HG03025 (cell line): ENCODE results near the gene STEAP1B.
"Not testable (repeated sequence)": the region's sequence is repeated elsewhere in the genome, so short reads cannot be mapped to it uniquely, and the experiment has no call there.

Experiments
- ATAC-seq: cut with Tn5 transposase; IDR thresholded peaks from one replicate; pipeline ENCODE4 v1.9.1; 2021; ENCODE audit warnings: mild to moderate bottlenecking, moderate library complexity; ENCODE audit not compliant: unreplicated experiment, low FRiP score

The STEAP1B gene

DNA sequence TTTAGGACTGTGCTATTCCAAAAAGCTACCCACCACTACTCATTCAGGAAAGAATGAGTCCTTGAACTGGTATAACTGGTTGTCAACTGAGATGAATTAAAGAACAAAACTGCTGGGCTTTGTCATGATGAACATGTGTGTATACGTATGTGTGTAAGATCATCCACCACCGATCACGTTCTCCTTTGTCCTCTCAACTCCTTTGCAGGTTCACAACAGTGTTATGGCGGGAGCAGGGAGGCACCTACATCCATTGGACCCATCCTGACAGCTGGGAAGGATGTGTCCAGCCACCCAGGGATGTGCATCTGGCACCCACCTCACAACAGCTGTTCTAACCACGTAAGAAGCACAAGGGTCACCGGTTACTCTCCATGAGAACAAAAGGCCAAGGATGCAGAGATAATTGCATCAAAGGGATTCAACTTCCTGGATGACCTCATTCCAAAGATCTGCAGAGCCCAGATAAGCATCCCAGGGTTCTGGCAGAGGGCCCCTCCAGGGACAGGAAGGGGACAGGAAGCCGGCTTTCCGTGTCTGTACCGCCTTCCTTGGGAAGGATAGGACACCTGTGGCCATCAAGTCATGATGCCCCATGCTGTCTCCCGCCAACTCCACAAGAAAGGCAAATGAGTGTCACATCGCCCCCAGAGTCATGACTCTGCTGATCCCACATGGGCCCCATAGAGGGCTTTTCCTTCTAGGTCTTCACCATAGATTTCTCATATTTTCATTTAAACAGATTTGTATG lies 66.1 kb downstream of the STEAP1B start:
- ATAC-seq = no peak

DNA sequence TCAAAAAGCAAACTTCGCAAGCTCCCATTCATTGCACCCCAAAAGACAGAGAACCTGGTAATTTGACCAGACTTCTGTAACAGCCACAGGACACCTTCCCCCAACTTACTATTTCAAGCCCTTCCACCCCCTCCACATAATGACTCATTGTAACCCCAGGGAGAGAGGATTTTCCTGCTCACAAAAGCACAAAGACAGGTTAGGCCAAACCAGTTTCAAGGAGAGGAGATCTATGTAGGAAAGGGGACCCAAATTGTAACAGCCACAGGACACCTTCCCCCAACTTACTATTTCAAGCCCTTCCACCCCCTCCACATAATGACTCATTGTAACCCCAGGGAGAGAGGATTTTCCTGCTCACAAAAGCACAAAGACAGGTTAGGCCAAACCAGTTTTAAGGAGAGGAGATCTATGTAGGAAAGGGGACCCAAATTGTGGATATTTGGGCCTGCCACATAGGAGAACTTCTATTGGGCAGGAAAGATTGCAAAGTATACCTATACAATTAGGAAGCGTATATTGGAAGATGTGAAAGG lies 66.8 kb downstream of the STEAP1B start:
- ATAC-seq = not testable (repeated sequence)

DNA sequence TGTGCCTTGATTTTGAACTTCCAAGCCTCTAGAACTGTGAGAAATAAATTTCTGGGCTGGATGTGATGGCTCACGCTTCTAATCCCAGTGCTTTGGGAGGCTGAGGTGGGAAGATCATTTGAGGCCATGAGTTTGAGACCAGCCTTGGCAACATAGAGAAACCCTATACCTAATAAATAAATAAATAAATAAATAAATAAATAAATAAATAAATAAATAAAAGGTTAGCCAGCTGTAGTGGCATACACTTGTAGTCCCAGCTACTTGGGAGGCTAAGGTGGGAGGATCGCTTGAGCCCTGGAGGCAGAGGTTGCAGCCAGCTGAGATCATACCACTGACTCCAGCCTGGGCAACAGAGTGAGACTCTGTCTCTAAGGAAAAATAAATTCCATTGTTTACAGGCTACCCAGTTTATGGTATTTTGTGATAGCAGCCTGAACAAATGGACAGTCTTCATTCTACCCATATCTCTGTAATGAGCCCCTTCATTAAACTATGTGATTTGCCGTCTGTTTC lies 67.7 kb downstream of the STEAP1B start:
- no peak for ATAC-seq

DNA sequence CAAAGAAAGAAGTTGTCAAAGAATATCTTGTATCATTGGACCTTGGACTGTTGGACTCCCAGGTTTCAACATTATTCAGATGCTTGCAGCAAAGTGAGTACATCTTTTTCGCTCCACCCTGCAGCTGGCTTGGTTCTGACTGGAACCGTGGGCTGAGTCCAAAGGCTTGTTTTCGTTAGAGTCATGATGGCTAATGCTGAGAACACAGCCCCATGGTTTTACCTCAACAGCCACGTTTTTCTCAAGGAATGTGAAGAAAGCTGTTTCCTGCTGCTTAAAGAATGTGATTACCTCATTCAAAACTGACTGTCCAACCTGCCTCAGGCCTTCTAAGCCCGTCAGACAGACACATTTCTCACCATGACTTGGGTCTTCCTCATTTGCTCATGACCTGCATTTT lies 69.5 kb downstream of the STEAP1B start:
- ATAC-seq = no peak

DNA sequence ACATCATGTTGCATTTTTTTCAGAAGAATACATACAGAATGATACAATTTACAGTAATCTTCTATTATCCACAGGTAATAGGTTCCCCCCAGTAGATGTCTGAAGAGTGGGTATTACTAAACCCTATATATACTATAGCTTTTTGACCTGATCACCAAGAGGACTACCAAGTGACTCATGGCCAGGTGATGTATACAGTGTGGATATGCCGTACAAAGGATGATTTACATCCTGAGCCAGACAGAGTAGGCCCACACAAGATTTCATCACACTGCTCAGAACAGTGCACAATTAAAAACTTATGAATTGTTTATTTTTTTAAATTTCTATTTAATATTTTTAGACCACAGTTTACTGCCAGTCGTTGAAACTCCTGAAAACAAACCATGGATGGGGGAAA lies 70.6 kb downstream of the STEAP1B start:
- no peak for ATAC-seq

DNA sequence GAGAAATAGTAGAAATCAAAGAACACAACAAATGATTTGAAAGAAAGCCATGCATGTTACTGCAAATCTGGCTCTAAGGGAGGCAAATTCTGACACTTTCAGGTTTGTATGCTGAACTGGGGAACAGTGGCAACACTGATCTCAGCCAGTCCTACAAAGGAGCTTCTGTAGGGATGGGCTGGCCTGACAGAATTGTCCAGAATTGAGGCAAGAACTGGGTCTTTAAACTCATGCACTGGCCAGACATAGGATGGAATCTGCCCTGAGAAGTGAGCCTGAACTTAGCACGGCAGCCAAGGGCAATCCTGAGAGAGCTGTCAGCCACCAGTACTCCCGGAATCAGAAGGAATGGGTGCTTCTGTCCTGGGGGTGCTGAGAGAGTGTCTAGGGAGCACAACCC lies 72.1 kb downstream of the STEAP1B start:
- no peak for ATAC-seq

DNA sequence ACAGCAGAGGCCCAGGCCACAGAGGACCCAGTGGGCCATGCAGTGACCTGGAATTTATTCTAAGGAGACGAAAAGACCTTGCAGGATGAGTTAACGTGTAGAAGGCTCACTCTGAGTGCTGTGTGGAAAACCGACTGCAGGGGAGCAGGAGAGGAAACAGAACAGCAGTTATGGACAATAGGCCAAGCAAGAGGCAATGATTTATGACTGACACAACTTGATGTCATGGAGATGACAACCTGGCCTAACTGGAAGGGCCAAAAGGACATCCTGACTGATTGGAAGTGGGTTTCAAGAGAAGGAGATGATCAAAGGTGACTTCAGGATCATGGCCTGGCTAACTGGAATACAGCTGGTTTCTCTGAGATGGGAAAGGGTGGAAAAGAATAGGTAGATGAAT lies 72.9 kb downstream of the STEAP1B start:
- no peak for ATAC-seq

DNA sequence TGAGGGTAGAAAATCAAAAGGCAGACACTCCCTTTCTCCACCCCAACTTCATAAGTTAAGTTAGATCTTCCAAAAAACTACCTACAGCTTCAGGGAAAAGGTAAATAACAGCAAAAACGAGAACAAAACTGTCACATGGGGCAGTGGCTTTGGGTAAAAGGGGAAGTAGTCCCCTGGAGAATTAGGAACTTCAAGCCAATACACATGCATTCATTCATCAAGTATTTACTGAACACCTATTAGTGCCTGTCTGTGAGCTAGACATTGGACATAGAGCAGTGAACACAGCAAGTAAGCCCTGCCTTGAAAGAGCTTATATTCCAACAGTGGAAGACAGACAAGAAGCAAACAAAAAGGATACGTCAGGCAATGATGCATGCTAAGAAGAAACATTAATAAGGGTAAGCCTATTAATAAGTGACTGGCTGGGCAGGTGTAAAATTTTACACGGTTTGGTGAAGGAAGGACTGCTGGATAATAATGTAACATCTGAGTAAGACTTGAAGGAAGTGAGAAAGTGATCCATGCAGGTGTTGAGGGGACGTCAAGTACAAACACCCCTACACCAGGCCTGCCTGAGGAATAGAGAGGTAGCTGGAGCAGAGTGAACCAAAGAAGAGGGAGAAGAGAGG lies 73.4 kb downstream of the STEAP1B start:
- ATAC-seq = peak; percentile 74

DNA sequence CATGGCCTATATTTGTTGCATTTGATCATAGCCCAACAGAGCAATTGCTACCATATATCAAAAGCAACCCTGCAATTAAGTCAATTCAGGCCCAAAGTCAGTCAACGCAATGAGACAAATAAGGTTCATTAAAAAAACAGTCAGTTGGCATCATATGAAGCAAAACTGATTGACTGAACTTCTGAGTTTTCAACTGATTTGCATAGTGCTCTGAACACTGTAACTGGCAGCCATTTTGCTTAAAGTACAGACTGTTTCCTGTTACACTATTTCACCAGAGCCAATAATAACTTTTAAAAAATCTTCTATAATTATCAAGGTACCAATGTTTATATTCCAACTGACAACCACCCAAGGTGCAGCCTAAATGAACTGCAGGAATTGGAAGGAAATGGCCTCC lies 74.6 kb downstream of the STEAP1B start:
- no peak for ATAC-seq

DNA sequence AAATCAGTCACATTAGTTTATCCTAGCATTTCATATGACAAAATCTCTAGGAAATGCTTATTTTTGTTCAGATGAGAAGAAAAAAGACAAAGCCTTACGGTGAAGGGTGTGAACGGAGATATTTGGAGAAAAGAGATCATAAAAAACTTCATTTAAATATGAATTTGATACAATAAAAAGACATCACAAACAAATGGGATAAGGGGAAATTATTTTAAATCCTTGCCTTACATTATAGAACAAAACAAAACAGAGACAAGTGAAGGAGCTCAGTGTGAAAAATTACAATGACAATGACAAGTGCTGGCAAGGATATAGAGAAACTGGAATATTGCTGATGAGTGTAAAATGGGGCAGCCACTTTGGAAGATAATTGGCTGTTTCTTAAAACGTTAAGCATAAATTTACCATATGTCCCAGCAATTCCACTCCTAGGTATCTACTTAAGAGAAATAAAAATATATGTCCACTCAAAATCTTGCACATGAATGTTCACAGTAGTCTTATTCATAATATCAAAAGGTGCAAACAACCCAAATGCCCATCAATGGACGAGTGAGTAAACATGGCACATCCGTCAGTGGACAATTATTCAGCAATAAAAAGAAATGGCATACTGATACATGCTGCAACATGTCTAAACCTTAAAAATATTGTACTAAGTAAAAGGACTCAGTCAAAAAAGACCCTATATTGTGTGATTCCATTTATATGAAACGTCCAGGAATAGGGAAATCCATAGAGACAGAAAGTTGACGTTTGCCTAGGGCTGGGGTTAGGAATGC lies 77.0 kb downstream of the STEAP1B start:
- ATAC-seq = no peak

DNA sequence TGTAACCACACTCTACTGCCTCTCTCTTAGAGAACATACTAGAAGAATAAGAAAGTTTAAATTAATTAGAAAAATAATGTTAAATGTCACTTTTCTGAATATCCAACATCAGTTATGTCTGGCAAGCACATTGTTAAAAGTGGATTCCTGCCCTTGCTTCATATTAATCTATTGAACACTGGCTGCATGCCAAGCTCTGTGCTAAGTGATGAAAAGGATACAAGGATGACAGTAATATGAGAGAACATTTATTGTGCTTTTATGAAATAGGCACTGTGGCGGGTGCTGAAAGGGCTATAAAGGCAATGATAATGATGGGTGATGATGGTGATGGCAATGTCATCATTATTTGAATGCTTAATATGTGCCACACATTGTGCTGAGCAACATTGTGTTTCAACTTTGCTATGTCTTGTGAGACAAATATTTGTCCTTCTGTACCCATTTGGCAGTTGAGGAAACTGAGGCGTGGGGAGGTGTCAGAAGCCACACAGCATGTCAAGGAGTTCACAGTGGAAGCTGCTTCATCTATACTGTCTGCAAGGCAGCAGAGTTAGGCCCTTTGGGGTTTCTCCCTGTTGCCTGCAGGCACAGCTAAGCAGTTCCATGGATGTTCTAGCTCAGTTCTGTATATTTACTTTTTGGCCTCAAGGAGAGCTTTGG lies 78.9 kb downstream of the STEAP1B start:
- ATAC-seq = no peak

DNA sequence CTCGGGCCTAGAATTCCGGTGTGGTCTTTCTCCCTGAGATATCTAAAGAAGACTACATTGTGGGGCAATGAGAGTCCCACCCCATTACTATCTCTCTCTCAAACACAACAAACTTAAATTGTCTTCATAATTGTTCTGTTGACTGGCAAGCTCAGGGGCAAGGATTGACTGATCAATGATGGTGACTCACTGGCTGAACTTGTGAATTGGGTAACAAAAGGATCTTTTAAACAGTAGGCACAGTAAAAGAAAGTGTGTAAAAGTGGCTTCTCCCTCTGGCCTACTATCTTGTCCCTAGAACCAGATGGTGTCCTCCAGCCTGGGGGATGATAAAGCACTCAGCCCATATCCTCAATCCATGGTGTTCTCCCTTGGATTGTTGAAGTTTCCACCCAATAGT lies 80.0 kb downstream of the STEAP1B start:
- no peak for ATAC-seq

DNA sequence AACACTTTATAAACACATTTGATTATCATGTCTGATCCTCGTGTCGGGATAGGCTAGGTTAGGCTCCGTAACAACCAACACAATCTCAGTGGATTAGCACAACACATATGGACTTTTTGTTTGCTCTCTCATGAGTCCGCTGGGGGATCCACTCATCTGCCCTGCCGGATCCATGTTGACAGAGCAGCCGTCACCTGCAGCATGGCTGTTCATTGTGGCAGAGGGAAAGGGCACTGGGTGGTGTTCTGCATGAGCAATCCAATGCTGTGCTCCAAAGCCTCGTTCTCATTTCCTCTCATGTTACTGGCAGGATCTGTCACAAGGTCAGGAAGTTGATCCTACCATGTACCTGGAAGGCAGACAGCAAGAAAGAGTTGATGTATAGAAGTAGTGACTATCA lies 80.5 kb downstream of the STEAP1B start:
- ATAC-seq = no peak

DNA sequence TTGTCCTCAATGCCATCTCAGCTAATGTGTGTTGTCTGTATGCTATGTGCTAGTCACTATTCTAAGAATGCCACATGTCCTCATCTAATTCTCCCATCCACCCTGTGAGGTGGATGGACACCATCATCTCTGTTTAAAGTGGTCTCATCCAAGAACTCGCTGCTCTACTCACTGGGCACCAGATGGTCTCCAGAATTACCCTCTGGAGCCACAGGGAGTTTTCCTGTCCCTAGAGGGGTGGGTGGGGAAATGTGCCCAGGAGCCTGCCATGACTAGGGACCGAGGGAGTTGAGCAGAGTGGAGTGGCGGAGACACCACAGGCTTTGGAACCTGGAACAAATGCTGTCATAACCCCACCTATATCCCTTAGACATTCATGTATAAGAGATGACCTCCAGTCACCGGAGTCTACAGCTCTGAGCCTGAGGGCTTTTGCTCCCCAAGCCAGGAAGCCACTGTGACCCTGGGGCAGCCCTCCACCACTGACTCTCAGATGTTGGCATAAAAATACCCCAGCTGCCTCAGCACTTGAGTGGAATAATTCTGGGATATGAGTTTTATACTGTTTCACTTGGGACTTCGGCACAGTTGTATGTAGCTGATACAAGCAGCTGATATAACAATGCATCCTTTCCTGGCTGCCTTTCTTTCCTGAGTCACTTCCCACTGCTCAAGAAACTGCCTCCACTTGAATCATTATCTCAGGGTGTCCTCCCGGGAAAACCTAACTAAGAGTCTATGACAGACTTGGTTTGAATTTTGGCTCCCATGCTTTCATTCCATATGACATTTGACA lies 81.5 kb downstream of the STEAP1B start:
- ATAC-seq = no peak

DNA sequence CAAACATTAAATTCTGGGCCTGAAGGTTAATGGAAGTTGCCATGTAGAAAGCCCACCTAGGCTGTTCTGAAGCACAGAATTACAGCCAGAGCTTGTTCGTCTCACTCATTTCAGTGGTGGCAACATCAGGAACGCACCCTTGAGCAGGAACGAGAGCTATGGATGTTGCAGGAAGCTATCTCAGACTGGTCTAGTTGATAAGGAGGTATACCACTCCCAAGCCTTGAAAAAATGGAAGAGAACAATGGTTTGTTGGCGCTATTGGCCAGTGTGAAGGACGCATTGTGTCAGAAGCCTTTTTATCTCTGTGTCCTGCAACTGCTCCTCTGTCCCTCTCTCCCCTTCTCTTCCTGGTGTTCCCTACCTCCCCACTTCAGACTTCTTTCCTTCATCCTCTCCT lies 82.1 kb downstream of the STEAP1B start:
- ATAC-seq = no peak

DNA sequence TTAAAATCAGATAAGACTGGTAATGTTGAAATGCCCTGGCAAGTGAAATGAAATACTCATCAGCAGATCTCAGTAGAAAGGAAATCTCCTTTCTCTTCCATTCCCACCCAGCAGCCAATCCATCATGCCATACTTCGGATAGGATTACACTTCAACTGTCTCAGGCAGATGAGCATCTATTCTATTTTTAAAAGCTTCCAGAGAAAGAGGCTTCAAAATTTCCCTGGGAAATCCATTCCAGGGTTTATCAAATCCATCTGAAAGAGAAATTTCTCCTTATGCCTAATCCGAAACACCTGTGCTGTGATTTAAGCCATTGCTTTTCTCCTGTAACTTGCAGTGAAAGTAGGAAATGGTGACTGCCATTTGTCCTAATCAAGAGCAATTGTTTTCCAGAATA lies 82.6 kb downstream of the STEAP1B start:
- no peak for ATAC-seq

DNA sequence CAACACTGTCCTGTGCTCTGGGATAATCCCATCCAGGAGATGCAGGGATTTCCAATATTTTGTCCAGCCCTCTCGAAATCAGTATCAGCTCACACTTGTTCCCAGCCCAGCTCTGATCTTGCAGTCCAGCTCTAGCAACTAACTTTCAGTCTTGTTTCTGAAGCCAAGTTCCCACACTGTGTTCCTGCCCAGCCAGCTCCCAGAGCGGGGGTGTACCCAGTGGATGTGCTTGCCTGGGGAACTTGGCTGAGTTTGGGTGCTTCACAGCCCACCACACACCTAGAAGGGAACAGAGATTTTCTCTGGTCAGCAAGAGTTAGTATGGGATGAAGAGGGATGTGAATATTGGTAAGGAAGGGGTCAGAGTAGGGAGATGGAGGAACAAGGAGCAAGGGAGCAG lies 85.6 kb downstream of the STEAP1B start:
- ATAC-seq = no peak

DNA sequence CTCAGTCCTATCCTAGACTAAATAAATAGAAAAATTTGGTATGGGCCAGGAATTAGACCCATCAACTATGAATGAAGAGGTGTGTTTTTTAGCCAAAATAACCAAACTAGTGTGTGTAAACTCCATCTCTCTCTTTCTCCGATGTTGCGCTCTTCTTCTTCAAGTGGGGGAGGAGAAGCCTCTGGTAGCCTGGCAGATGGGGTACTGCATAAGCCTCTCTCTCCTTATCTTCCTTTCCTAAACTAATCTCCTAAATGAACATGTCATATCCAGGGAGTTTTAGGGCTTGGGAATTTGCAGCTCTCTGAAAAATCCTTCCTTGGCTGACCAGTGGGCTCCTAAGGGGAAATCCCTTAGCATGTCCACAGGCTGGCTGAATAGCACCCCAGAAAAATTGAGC lies 86.8 kb downstream of the STEAP1B start:
- ATAC-seq = no peak

DNA sequence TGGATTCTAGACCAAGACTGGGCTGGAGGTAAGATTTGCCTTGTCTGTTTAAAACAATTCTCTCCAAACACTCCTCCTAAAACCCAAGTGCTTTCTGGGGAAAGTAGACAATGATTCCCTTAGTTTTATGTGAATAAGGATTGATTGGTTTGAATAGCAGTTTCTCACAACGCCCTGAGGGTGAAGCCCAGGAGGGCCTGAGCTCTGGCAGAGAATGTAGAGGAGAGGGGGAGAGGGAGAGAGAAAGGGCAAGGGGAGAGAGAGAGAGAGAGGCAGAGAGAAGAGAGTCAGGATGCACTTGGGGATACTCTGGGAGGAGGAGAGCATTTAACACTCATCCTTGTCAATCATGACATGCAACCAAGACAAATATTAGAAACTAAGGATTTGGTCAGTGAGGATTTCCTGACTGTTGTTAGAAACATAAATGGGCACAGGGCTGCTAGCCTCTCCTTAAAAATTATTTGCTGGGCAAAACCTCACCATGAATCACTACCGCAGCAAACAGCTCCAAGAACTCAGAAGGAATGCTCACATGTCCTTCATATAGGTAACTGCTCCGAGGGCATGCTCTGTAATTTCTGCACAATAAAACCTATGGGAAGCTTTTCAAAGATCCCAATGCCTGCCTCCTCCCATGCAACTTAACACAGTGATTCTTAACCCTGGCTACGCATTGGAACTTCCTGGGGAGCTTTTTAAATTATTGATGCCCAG lies 87.9 kb downstream of the STEAP1B start:
- no peak for ATAC-seq
